Hepatocyte (in vitro differentiated cells): ENCODE data around the gene MSI2. TPM values are rescaled to one million over a fixed set of nuclear protein-coding genes. Genes with fewer than 3 reads are reported as not detected.
A peak's percentile ranks its signal among the peaks of the same experiment; 100 is the strongest.

ENCODE experiments used
- DNase-seq: peaks from one replicate; pipeline ENCODE4 v3.0.0-alpha.2; 2016; ENCODE audit warnings: low spot score
- H2AFZ ChIP-seq: fragments of 200-600 bp; sonication (generic); 2 replicates; pipeline ENCODE4 v1.6.0; 2016; ENCODE audit warnings: antibody characterized with exemption, mild to moderate bottlenecking
- H3K27ac ChIP-seq: fragments of 200-600 bp; sonication (generic); 2 replicates; pipeline ENCODE4 v1.5.1; 2016; ENCODE audit warnings: mild to moderate bottlenecking
- H3K27me3 ChIP-seq: fragments of 200-600 bp; sonication (generic); 2 replicates; pipeline ENCODE4 v1.6.1; 2016
- H3K36me3 ChIP-seq: fragments of 200-600 bp; sonication (generic); replicated peaks from 2 replicates; pipeline ENCODE4 v1.5.1; 2016; ENCODE audit warnings: low read depth; ENCODE audit not compliant: insufficient read depth
- H3K4me1 ChIP-seq: fragments of 200-600 bp; sonication (generic); 2 replicates; pipeline ENCODE4 v1.5.1; 2016; ENCODE audit warnings: mild to moderate bottlenecking, moderate library complexity; ENCODE audit not compliant: insufficient read depth
- H3K4me2 ChIP-seq: fragments of 200-600 bp; sonication (generic); 2 replicates; pipeline ENCODE4 v1.6.0; 2016
- H3K4me3 ChIP-seq: fragments of 200-600 bp; sonication (generic); 2 replicates; pipeline ENCODE4 v1.5.1; 2016; ENCODE audit warnings: mild to moderate bottlenecking
- H3K79me2 ChIP-seq: fragments of 200-600 bp; sonication (generic); 2 replicates; pipeline ENCODE4 v1.6.0; 2017; ENCODE audit warnings: mild to moderate bottlenecking
- H3K9me2 ChIP-seq: fragments of 200-600 bp; sonication (generic); replicated peaks from 2 replicates; pipeline ENCODE4 v1.6.0; 2017; ENCODE audit warnings: mild to moderate bottlenecking; ENCODE audit not compliant: insufficient read depth
- H3K9me3 ChIP-seq: fragments of 200-600 bp; sonication (generic); 2 replicates; pipeline ENCODE4 v1.5.1; 2016; ENCODE audit warnings: low read depth, mild to moderate bottlenecking
- H4K20me1 ChIP-seq: fragments of 200-600 bp; sonication (generic); 2 replicates; pipeline ENCODE4 v1.6.0; 2016; ENCODE audit warnings: mild to moderate bottlenecking; ENCODE audit not compliant: insufficient read depth, poor library complexity, severe bottlenecking
- EZH2 ChIP-seq: fragments of 200-600 bp; sonication (generic); IDR thresholded peaks from 2 replicates; pipeline ENCODE4 v1.6.1; 2016; ENCODE audit warnings: antibody characterized with exemption, mild to moderate bottlenecking, borderline replicate concordance
- EZH2phosphoT487 ChIP-seq: fragments of 200-600 bp; sonication (generic); IDR thresholded peaks from one replicate; pipeline ENCODE4 v1.6.1; 2018; ENCODE audit warnings: antibody characterized with exemption, mild to moderate bottlenecking, low read depth, moderate library complexity; ENCODE audit not compliant: unreplicated experiment, severe bottlenecking
- WGBS: methylation state at CpG from one replicate; pipeline ENCODE4 v1.1.6; 2016; ENCODE audit warnings: low lambda C conversion rate; ENCODE audit errors: missing lambda C conversion rate; 5-methylcytosine and 5-hydroxymethylcytosine counted together
- polyA plus RNA-seq: library from polyadenylated mRNA; unstranded; fragments of >200 nt; fragmentation: Nextera tagmentation; extraction: Ambion mirVana; gene quantifications from 2 replicates; pipeline ENCODE4 v1.2.1, GENCODE V29; 2016
- total RNA-seq: library from RNA; depleted of rRNA; stranded (reverse); fragments of >200 nt; gene quantifications from 2 replicates; pipeline ENCODE4 v1.2.3, GENCODE V29; 2014
- TF ChIP-seq, protein P1 (sequence below): fragments of 200-600 bp; sonication (generic); IDR thresholded peaks from 2 replicates; pipeline ENCODE4 v1.5.1; 2016; ENCODE audit warnings: antibody characterized with exemption, mild to moderate bottlenecking; ENCODE audit not compliant: poor library complexity

MSI2 gene
- total and polyA plus RNA-seq, 2 experiments from 2014 or later = 16.1 to 60.6 TPM

DNA sequence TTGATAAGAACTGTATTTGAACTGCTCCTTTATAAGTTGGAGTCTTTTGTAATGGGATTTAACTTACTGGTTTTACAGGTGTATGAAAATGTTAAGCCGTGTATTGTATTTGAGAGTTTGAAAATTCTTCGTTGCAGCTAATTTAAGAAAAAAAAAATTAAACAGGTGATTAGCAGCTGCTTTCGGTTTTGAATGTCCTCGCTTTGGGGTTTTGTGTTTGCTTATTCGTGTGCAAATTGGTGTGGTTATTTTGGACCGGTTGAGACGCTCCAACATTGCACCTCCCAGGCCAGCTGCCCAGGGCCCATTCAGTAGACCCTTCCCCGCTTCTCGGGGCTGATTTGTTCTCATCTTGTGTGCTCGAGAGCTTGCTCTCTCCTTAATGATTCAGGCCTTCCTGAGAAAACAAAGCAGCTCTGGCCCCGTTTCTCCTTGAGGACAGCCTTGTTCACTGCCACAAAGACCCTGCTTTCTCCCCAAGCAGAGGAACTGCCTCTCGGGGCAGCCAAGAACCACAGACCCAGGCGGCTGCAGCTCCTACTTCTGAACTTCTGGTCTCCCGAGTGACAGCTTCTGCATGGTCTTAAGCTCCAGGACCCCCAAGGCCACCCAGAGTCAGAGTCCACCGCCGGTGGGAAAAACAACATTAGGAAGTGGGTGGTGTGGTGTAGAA is 100.5 kb downstream of the MSI2 start:
- Histone ChIP-seq H3K36me3 (no peaks in the 10 kb centered on the region), H4K20me1 (no peaks in the 10 kb centered on the region), H3K4me3 (no peak overlapping the region), H3K9me3 (no peaks in the 10 kb centered on the region), H3K9me2 (no peaks in the 10 kb centered on the region), H3K79me2 (peaks cover 83% of the 10 kb centered on the region), H3K27ac (peak overlapping the region; percentile 84), H3K4me2 (peak overlapping the region; percentile 62), H3K27me3 (no peaks in the 10 kb centered on the region), H3K4me1 (peaks cover 29% of the 10 kb centered on the region), H2AFZ (no peak overlapping the region)
- DNase-seq = no peak
- WGBS = 62% methylated on average over 16 of the region's 16 CpGs
- no peak for TF ChIP-seq EZH2
- TF ChIP-seq EZH2phosphoT487 = no peak
- TF ChIP-seq, protein P1, sequence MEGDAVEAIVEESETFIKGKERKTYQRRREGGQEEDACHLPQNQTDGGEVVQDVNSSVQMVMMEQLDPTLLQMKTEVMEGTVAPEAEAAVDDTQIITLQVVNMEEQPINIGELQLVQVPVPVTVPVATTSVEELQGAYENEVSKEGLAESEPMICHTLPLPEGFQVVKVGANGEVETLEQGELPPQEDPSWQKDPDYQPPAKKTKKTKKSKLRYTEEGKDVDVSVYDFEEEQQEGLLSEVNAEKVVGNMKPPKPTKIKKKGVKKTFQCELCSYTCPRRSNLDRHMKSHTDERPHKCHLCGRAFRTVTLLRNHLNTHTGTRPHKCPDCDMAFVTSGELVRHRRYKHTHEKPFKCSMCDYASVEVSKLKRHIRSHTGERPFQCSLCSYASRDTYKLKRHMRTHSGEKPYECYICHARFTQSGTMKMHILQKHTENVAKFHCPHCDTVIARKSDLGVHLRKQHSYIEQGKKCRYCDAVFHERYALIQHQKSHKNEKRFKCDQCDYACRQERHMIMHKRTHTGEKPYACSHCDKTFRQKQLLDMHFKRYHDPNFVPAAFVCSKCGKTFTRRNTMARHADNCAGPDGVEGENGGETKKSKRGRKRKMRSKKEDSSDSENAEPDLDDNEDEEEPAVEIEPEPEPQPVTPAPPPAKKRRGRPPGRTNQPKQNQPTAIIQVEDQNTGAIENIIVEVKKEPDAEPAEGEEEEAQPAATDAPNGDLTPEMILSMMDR = no peak

DNA sequence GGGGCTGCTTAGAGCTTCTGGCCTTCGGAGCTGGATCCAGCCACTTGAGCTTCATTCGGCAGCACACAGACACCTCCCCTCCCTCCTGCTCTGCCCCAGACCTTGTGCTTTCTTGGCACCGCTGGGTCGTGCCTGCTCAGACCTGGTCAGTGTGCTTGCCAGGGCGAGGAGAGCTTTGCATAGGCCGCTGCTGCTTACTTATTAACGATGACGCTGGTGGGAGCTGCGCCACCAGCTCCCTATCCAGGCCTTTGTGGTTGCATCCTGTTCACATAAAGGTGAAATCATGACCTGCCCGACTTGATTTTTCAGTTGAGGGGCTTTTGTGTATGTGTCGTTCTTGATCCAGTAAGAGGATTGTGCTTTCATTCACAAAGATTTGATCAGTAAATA is 101.1 kb downstream of the MSI2 start:
- Histone ChIP-seq H3K36me3 (no peaks in the 10 kb centered on the region), H3K9me2 (no peaks in the 10 kb centered on the region), H3K9me3 (no peaks in the 10 kb centered on the region), H4K20me1 (no peaks in the 10 kb centered on the region), H3K27ac (peak overlapping the region; percentile 84), H3K4me3 (no peak overlapping the region), H3K79me2 (peaks cover 82% of the 10 kb centered on the region), H3K4me1 (peaks cover 29% of the 10 kb centered on the region), H3K4me2 (peak overlapping the region; percentile 62), H3K27me3 (no peaks in the 10 kb centered on the region), H2AFZ (no peak overlapping the region)
- WGBS = 73% methylated on average over 11 of the region's 11 CpGs
- DNase-seq = peak; percentile 23
- TF ChIP-seq, protein P1 = no peak
- TF ChIP-seq EZH2 (no peak), EZH2phosphoT487 (no peak)

DNA sequence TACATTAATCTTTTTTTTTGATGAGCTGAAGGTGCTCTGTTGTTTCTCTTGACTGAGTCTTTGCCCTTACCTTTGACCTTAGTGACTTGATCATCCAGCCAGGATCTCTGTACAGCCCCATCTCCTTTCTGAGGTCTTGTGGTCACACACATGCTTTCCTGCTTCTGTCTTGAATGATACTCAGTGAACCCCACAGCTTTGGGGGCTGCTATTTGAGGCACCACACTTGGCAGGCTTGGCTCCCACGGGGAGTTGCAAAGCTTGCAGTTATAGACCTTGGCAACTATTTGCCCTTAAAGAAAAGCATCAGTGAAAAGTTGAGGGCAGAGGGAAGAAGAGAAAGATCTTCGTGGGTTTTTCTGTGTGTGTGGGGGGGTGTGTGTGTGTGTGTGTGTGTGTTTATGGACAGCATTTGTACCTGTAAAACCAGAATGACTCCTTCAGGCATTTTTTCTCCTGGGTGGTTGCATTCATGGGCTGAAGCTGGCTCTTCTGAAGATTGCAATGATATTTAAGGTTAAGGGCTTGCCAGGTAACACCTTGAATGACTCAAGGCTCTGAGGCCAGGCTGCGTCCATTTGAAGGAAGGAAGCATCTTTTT is 101.6 kb downstream of the MSI2 start:
- no peak overlapping the region for H2AFZ ChIP-seq
- 75% methylated on average over 3 of the region's 3 CpGs for WGBS

More for the DNA sequence above, 101.6 kb downstream of the MSI2 start:
- Histone ChIP-seq H4K20me1 (no peaks in the 10 kb centered on the region), H3K4me1 (peaks cover 29% of the 10 kb centered on the region), H3K4me2 (no peak overlapping the region), H3K9me3 (no peaks in the 10 kb centered on the region), H3K4me3 (no peak overlapping the region), H3K36me3 (no peaks in the 10 kb centered on the region), H3K27me3 (no peaks in the 10 kb centered on the region), H3K27ac (peak overlapping the region; percentile 84), H3K9me2 (no peaks in the 10 kb centered on the region), H3K79me2 (peaks cover 81% of the 10 kb centered on the region)
- DNase-seq = no peak
- TF ChIP-seq EZH2 (no peak), EZH2phosphoT487 (no peak)
- TF ChIP-seq, protein P1 = no peak
